IPS-15b (cell line): ENCODE data around the gene PACRG.

Experiments used
- H3K27me3 ChIP-seq: one replicate; pipeline ENCODE4 v1.6.1; 2013; ENCODE audit warnings: low read length; ENCODE audit not compliant: control insufficient read depth, insufficient read depth
- H3K36me3 ChIP-seq: one replicate; pipeline ENCODE4 v1.6.1; 2013; ENCODE audit warnings: low read length; ENCODE audit not compliant: control insufficient read depth, insufficient read depth
- H3K4me1 ChIP-seq: one replicate; pipeline ENCODE4 v1.6.1; 2013; ENCODE audit warnings: mild to moderate bottlenecking, low read length; ENCODE audit not compliant: control insufficient read depth, insufficient read depth
- H3K4me3 ChIP-seq: one replicate; pipeline ENCODE4 v1.5.1; 2013; ENCODE audit warnings: low read depth, low read length
- H3K9ac ChIP-seq: one replicate; pipeline ENCODE4 v1.6.1; 2013; ENCODE audit warnings: low read depth, mild to moderate bottlenecking, low read length
- H3K9me3 ChIP-seq: one replicate; pipeline ENCODE4 v1.6.1; 2013; ENCODE audit warnings: mild to moderate bottlenecking, low read length; ENCODE audit not compliant: control insufficient read depth, insufficient read depth

Gene PACRG

DNA sequence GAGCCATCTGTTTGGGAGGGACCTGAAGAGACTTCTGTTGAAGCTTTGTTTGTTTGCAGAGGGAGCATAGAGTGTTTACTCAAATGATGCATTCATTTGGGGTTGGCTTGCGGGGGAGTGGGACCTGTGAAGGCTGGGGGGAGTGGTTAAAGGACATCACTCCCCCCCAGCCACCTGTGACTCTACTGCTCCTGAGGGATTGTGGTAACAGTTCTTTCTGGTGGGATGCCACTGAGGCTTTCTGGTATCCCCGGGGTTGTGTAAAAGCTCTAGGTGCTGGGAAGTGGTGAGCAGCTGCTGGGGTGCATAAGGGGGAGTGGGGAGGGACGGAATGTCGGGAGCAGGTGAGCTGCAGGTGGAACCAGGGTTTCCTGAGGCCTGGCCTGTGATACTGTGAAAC lies 447.5 kb downstream of the PACRG start:
- Histone ChIP-seq H3K27me3 (no peaks in the 10 kb centered on the region), H3K9me3 (no peaks in the 10 kb centered on the region), H3K4me3 (no peak overlapping the region), H3K36me3 (no peaks in the 10 kb centered on the region), H3K9ac (no peak overlapping the region), H3K4me1 (no peaks in the 10 kb centered on the region)

GRCh38 chr6:163176097-163176496 lies 448.3 kb downstream of the PACRG start:
- Histone ChIP-seq H3K9me3 (no peaks in the 10 kb centered on the region), H3K4me3 (no peak overlapping the region), H3K9ac (no peak overlapping the region), H3K27me3 (no peaks in the 10 kb centered on the region), H3K36me3 (no peaks in the 10 kb centered on the region), H3K4me1 (no peaks in the 10 kb centered on the region)

GRCh38 chr6:163177007-163177406 lies 449.2 kb downstream of the PACRG start:
- Histone ChIP-seq H3K9ac (no peak overlapping the region), H3K27me3 (no peaks in the 10 kb centered on the region), H3K9me3 (no peaks in the 10 kb centered on the region), H3K4me1 (no peaks in the 10 kb centered on the region), H3K36me3 (no peaks in the 10 kb centered on the region), H3K4me3 (no peak overlapping the region)

DNA sequence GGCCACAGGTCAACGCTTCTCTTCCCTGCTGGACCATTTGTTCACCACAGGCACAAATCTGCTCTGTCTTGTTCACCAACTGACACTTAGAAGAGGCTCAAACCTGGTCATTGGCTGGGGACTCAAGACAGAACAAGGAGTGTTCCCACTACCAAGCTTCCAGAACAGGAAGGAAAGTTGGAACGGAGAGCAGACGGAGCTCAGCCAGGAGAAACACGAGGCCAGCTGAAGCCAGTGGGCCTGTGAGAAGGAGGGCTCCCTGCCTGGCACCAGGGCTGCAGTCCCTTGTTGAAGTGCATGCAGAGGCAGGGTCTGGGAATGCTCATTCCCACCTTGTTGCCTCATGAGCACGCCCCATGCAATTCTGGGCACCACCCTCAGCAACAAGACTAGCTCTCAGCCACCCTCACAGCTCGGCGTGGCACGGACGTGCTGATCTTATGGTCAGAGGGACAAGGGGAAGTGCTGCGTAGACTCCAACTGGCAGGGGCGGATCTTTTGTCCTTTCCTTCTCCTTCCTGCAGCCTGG lies 450.2 kb downstream of the PACRG start:
- H3K4me3 ChIP-seq, result no peak overlapping the region
- no peak overlapping the region for H3K9ac ChIP-seq
- no peaks in the 10 kb centered on the region for H3K9me3 ChIP-seq
- H3K27me3 ChIP-seq, result no peaks in the 10 kb centered on the region
- H3K4me1 ChIP-seq, result peaks cover 3% of the 10 kb centered on the region
- H3K36me3 ChIP-seq, result no peaks in the 10 kb centered on the region

DNA sequence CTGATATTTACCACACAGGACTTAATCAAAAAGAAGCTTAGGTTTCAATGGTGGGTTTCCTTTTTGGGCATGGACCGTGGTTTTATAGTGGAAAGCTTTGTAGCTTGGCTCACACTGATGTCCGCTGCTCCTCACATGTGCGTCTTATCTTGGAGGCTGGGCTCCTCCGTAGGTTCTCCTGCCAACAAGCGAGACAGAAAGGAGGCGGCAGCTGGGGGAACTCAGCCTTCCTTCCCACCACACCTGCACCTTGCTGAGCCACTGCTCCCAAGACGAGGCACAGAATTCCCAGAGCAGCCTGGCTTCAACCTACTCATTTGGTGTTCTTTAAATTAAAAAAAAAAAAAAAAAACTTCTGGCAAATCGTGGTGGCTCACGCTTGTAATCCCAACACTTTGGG lies 451.3 kb downstream of the PACRG start:
- Histone ChIP-seq H3K4me3 (no peak overlapping the region), H3K4me1 (peaks cover 3% of the 10 kb centered on the region), H3K36me3 (no peaks in the 10 kb centered on the region), H3K27me3 (no peaks in the 10 kb centered on the region), H3K9ac (no peak overlapping the region), H3K9me3 (no peaks in the 10 kb centered on the region)

DNA sequence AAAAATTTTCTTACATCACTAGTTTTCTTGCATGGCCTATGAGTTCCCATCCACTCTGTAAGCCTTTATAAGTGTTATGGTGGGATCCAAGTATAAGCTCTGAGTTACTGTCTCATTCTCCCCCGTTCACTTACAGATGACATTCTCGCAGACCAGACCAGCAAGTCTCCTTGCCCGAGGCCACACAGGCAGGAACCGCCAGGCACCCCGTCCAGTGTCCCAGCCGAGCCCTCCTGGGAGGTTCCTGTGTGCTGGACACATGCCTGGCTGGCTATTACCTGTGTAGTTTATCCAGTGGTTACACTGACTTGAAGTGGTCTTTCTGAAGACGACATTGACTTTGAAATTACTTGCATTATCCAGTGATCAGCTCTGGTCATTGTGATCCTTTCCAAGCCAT lies 451.9 kb downstream of the PACRG start:
- Histone ChIP-seq H3K4me1 (peaks cover 3% of the 10 kb centered on the region), H3K27me3 (no peaks in the 10 kb centered on the region), H3K9me3 (no peaks in the 10 kb centered on the region), H3K4me3 (no peak overlapping the region), H3K9ac (no peak overlapping the region), H3K36me3 (no peaks in the 10 kb centered on the region)

DNA sequence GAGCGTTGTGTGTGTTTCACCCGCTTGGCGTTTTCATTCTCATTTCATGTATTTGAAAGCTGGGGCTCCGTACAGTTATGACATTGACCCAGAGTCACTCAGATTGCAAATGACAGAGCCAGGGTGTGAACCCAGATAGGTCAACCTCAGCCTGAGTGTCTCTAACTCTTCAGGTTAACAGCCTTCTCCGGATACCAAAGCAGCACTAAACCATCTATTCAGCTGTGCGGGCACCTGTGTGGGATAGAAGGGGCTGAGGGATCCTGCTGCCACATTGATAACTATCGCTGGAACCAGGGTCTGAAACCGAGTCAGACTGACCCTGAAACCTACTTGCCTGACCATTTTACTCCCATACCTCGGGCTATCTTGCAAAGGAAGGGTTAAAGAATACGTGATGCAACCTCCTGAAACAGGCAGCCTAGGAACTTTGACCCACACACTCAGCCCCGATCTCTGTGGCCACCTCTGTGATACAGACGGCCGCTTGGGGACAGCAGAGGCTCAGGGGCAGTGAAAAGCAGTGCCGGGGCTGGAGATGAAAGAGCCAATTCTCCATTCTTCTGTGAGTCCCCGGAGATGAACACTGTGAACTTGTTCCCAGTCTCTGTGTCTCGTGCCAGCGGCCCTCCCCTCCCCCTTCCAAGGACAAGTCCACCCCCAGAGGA lies 453.2 kb downstream of the PACRG start:
- Histone ChIP-seq H3K9ac (no peak overlapping the region), H3K27me3 (no peaks in the 10 kb centered on the region), H3K9me3 (no peaks in the 10 kb centered on the region), H3K4me1 (peaks cover 5% of the 10 kb centered on the region), H3K36me3 (no peaks in the 10 kb centered on the region), H3K4me3 (no peak overlapping the region)

- Histone ChIP-seq H3K4me3 (no peak overlapping the region), H3K9ac (no peak overlapping the region)
These were observed 453.9 kb downstream of the PACRG start for GRCh38 chr6:163181666-163182180.

DNA sequence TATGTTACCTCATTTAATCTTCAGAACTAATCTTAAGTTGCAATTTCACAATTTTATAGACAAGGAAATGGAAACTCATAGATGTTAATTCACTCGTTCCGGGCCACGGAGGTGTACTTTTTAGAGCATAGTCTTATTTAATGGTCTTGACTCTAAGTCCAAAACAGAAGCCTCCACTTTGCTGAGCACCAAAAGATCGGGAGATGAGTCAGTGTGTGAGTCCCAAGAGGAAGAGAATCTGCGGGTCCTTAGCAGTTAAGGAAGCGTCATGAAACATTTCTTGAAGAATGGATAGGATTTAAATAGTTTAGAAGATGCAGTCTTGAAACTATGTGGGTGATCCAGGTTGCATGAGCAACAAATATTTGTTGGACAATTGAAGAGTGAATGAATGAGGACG lies 454.9 kb downstream of the PACRG start:
- peaks cover 5% of the 10 kb centered on the region for H3K4me1 ChIP-seq
- no peaks in the 10 kb centered on the region for H3K27me3 ChIP-seq
- H3K4me3 ChIP-seq, result no peak overlapping the region
- H3K36me3 ChIP-seq, result no peaks in the 10 kb centered on the region
- H3K9me3 ChIP-seq, result no peaks in the 10 kb centered on the region
- no peak overlapping the region for H3K9ac ChIP-seq

More at GRCh38 chr6:163181666-163182180, 453.9 kb downstream of the PACRG start:
- no peaks in the 10 kb centered on the region for H3K36me3 ChIP-seq
- no peaks in the 10 kb centered on the region for H3K9me3 ChIP-seq
- peaks cover 5% of the 10 kb centered on the region for H3K4me1 ChIP-seq
- H3K27me3 ChIP-seq, result no peaks in the 10 kb centered on the region

DNA sequence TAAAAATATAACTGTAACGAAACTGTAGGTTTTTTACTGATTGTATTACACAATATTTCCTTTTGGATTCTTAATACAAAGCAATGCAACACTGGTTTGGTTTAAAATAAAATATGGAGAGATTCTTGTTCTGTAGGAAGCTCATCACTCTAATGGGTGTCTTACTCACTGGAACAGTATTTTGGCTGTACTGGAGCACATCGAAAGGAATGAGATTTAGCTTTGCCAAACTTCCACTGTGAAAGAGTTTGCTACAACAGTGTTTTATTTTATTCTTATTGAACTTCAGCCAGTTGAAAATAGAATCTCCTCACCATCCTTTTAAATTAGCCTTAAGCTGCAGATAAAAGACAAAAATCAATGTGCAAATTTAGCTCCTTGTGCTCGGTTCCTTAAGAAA lies 456.0 kb downstream of the PACRG start:
- Histone ChIP-seq H3K36me3 (no peaks in the 10 kb centered on the region), H3K4me3 (no peak overlapping the region), H3K9ac (no peak overlapping the region), H3K4me1 (peaks cover 5% of the 10 kb centered on the region), H3K9me3 (no peaks in the 10 kb centered on the region), H3K27me3 (no peaks in the 10 kb centered on the region)

- no peak overlapping the region for H3K4me3 ChIP-seq
- peaks cover 5% of the 10 kb centered on the region for H3K4me1 ChIP-seq
- H3K36me3 ChIP-seq, result no peaks in the 10 kb centered on the region
- H3K9me3 ChIP-seq, result no peaks in the 10 kb centered on the region
- no peaks in the 10 kb centered on the region for H3K27me3 ChIP-seq
- H3K9ac ChIP-seq, result no peak overlapping the region
These were observed 458.0 kb downstream of the PACRG start for GRCh38 chr6:163185744-163186143.

DNA sequence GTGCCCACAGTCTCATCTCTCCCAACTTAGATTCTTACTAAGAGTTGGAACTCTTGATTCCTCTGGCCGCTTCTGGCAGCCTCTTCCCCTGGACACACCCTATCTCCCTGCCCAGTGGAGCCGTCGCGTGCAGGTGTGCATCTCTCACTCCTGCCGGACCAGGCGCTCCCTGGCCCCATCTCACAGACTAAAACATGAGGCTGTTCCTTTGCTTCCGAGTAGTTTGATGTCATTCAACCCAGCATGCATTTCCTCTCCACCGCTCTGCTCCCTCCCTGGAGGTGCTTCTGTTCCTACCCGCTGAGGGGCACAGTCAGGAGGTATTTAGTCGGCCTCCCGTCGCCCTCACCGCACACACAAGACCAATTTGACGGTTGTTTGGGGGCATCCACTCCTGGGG lies 458.8 kb downstream of the PACRG start:
- no peak overlapping the region for H3K4me3 ChIP-seq
- no peaks in the 10 kb centered on the region for H3K9me3 ChIP-seq
- H3K27me3 ChIP-seq, result no peaks in the 10 kb centered on the region
- H3K9ac ChIP-seq, result no peak overlapping the region
- H3K4me1 ChIP-seq, result peaks cover 5% of the 10 kb centered on the region
- H3K36me3 ChIP-seq, result no peaks in the 10 kb centered on the region
